Uterus (tissue), 2 donors: ENCODE measurements around the gene HOXA6.

Experiments
- CTCF ChIP-seq, 4 experiments: fragments of 200-600 bp in 2 of 4; fragments of 450-650 bp in 2 of 4; sonication (generic) in 2 of 4; IDR thresholded peaks; one replicate each; pipeline ENCODE4 v1.5.1; 2016 to 2019; ENCODE audit warnings: antibody characterized with exemption in 4 of 4, mild to moderate bottlenecking in 2 of 4, moderate library complexity in 1 of 4
- POLR2A ChIP-seq, 2 donors: fragments of 450-650 bp; IDR thresholded peaks; one replicate each; pipeline ENCODE4 v1.6.1; 2016; ENCODE audit warnings: antibody characterized with exemption in 2 of 2, mild to moderate bottlenecking in 1 of 2, moderate library complexity in 1 of 2

GRCh38 chr7:27185854-27186667 lies 38.5 kb upstream of the HOXA6 start:
- TF ChIP-seq CTCF (IDR thresholded peaks at IDR 0.05) (no peak), POLR2A (IDR thresholded peaks at IDR 0.05) (no peak)
